Chondrocyte (in vitro differentiated cells): ENCODE results near the gene AQP9. TPM values are rescaled to one million over a fixed set of nuclear protein-coding genes. Genes with fewer than 3 reads are reported as not detected.

Source experiments
- DNase-seq: peaks from one replicate; pipeline ENCODE4 v3.0.0; 2021; ENCODE audit warnings: mixed read lengths, low spot score
- H3K27ac Mint-ChIP-seq: one replicate; pipeline ENCODE4 v1.8.0; 2021; ENCODE audit warnings: mild to moderate bottlenecking, moderate library complexity, mixed read lengths; ENCODE audit not compliant: unreplicated experiment
- H3K27me3 Mint-ChIP-seq: 2 replicates; pipeline ENCODE4 v1.8.0; 2021; ENCODE audit warnings: low read depth, mixed read lengths
- H3K36me3 Mint-ChIP-seq: 2 replicates; pipeline ENCODE4 v1.8.0; 2021; ENCODE audit warnings: low read depth, mixed read lengths
- H3K4me1 Mint-ChIP-seq: 2 replicates; pipeline ENCODE4 v1.8.0; 2021; ENCODE audit warnings: low read depth, mild to moderate bottlenecking, mixed read lengths
- H3K4me3 Mint-ChIP-seq: one replicate; pipeline ENCODE4 v1.8.0; 2021; ENCODE audit warnings: mild to moderate bottlenecking, moderate library complexity, mixed read lengths; ENCODE audit not compliant: unreplicated experiment
- H3K9me3 Mint-ChIP-seq: 2 replicates; pipeline ENCODE4 v1.8.0; 2021; ENCODE audit warnings: low read depth, mixed read lengths
- total RNA-seq: library from RNA; stranded (reverse); gene quantifications from 3 replicates; pipeline ENCODE4 v1.2.1, GENCODE V29; 2021
- TF ChIP-seq, protein P1 (sequence below): fragments of 200-600 bp; sonication (generic); IDR thresholded peaks from 2 replicates; pipeline ENCODE4 v1.5.0; 2021; ENCODE audit warnings: antibody characterized with exemption, mild to moderate bottlenecking, moderate library complexity

AQP9 gene
- total RNA-seq, 1 donor from 2014 or later, result not detected

DNA sequence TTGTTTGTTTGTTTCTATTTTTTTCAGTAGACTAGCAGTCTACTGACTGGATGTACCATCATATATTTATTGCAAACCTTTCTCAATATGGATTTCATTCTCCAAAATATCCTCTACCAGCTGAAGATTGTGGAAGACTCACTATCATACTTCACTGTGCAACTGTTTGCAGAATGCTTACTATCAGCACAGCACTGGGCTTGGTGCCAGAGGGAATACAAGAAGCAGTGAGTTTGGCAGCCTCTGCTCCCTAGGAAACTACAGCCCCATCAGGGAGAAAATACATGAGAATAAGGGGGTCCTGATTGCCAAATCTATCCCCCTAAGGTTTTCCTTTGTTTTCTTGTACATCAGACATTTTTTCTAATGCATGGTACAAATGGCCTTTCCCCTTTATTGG is 27.5 kb downstream of the AQP9 start:
- Mint-ChIP-seq H3K9me3 (no peaks in the 10 kb centered on the region), H3K36me3 (no peaks in the 10 kb centered on the region), H3K4me3 (no peak overlapping the region), H3K27ac (no peak overlapping the region), H3K4me1 (peaks cover 3% of the 10 kb centered on the region), H3K27me3 (peaks cover 48% of the 10 kb centered on the region)
- no peak for DNase-seq
- TF ChIP-seq, protein P1, sequence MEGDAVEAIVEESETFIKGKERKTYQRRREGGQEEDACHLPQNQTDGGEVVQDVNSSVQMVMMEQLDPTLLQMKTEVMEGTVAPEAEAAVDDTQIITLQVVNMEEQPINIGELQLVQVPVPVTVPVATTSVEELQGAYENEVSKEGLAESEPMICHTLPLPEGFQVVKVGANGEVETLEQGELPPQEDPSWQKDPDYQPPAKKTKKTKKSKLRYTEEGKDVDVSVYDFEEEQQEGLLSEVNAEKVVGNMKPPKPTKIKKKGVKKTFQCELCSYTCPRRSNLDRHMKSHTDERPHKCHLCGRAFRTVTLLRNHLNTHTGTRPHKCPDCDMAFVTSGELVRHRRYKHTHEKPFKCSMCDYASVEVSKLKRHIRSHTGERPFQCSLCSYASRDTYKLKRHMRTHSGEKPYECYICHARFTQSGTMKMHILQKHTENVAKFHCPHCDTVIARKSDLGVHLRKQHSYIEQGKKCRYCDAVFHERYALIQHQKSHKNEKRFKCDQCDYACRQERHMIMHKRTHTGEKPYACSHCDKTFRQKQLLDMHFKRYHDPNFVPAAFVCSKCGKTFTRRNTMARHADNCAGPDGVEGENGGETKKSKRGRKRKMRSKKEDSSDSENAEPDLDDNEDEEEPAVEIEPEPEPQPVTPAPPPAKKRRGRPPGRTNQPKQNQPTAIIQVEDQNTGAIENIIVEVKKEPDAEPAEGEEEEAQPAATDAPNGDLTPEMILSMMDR, result no peak

DNA sequence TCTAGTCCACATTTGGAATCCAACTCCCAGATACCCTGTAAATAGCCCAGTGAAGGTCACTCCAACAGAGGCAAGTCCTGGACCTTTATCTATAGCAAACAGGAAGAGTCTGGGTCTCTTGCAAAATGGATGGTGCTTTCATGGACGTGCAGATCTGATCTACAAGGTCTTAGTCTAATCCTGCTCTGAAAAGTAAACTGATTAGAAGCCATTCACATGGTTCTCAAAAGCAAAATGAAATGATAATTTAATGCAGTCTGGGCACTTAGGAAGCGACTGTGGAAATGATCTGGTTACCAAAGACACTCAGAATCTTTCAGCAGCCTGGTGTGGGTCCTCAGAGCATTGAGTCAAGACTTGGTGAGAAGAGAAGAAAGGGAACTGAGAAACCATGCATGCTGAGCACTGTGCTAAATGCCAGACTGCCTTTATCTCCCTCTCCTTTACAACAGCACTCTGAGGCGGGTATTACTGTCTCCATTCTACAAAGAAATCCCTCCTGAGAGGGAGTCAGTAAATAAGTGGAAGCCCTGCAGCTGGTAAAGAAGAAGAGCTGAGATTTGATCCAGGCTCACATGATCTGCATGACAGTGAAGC is 29.0 kb downstream of the AQP9 start:
- TF ChIP-seq, protein P1, result no peak
- H3K4me1 Mint-ChIP-seq, result no peaks in the 10 kb centered on the region
- H3K27ac Mint-ChIP-seq, result no peak overlapping the region
- H3K36me3 Mint-ChIP-seq, result no peaks in the 10 kb centered on the region
- no peak overlapping the region for H3K4me3 Mint-ChIP-seq
- no peak for DNase-seq
- H3K27me3 Mint-ChIP-seq, result peaks cover 47% of the 10 kb centered on the region
- no peaks in the 10 kb centered on the region for H3K9me3 Mint-ChIP-seq

DNA sequence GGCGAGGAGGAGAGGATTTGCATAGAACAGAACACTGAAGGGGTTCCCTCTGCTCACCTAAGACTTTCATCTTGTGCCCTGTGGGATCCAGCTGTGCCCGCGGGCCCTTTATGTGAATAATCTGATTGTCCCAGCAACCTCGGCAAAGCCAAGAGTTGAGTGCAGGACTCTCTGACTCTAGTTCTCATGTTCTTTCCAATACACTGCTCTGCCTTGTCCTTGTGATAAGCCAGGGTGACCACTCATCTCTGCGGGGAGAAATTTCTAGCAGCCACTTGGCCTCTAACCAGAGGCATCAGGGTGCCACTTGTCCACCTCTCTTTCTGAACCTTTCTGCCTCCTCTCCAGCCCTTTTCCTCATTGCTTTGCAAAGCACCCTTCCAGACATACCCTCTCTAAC is 31.8 kb downstream of the AQP9 start:
- TF ChIP-seq, protein P1, result no peak
- no peaks in the 10 kb centered on the region for H3K4me1 Mint-ChIP-seq
- no peaks in the 10 kb centered on the region for H3K9me3 Mint-ChIP-seq
- DNase-seq, result no peak
- no peaks in the 10 kb centered on the region for H3K36me3 Mint-ChIP-seq
- no peak overlapping the region for H3K4me3 Mint-ChIP-seq
- H3K27ac Mint-ChIP-seq, result no peak overlapping the region
- H3K27me3 Mint-ChIP-seq, result peaks cover 44% of the 10 kb centered on the region

DNA sequence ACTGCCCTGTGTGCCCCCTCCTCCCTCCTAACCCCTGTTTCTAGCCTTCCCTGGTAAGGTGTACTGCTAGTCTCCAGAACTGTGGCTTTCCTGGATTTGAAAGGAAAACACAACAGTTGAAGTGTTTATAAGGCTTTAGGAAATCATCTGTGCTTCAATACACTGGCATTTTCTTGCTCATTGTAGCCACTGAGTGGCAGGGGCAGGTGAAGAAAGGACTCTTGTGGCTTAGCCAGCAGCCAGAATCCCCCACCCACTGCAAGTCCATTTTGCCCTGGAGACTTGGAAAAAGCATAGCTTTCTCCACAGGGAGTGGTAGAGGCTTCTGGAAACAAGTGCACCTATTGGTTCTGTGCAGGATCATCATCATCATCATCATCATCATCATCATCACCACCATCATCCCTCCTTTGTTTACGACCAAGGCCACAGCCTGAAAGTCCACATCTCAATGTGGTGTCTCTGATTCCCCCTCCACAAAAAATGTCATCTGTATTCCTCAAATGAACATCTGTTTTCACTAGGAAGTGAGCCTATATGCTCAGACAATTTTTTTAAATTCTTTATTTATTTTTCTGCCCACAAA is 33.4 kb downstream of the AQP9 start:
- Mint-ChIP-seq H3K9me3 (no peaks in the 10 kb centered on the region), H3K36me3 (no peaks in the 10 kb centered on the region), H3K27ac (no peak overlapping the region), H3K27me3 (peaks cover 44% of the 10 kb centered on the region), H3K4me1 (no peaks in the 10 kb centered on the region), H3K4me3 (no peak overlapping the region)
- TF ChIP-seq, protein P1, result no peak
- DNase-seq, result no peak

GRCh38 chr15:58174709-58175108 is 36.5 kb downstream of the AQP9 start:
- Mint-ChIP-seq H3K4me3 (no peak overlapping the region), H3K36me3 (no peaks in the 10 kb centered on the region), H3K4me1 (no peaks in the 10 kb centered on the region), H3K27ac (no peak overlapping the region), H3K9me3 (no peaks in the 10 kb centered on the region), H3K27me3 (peaks cover 38% of the 10 kb centered on the region)
- TF ChIP-seq, protein P1, result no peak
- DNase-seq, result no peak
